Dermis blood vessel endothelial cell (primary cell): ENCODE measurements around the gene RAB9B. TPM values are rescaled to one million over a fixed set of nuclear protein-coding genes. Genes with fewer than 3 reads are reported as not detected.
"Not testable (repeated sequence)": the region's sequence is repeated elsewhere in the genome, so short reads cannot be mapped to it uniquely, and the experiment has no call there.

Experiments
- DNase-seq: peaks from one replicate; pipeline ENCODE4 v3.0.0; 2010
- total RNA-seq: library from RNA; depleted of rRNA; stranded (reverse); fragments of >200 nt; gene quantifications from 2 replicates; pipeline ENCODE4 v1.2.3, GENCODE V29; 2014

Gene RAB9B
- 0.56 and 0.68 TPM in 2 replicates for total RNA-seq

GRCh38 chrX:103831803-103832544 is at the start of gene RAB9B:
RAB9B (minus strand) TSS chrX:103832257; CDS start chrX:103825784, 6,473 bp downstream.
- peak; percentile 11 for DNase-seq

GRCh38 chrX:103879339-103879738 is 47.3 kb upstream of the RAB9B start:
- no peak for DNase-seq

GRCh38 chrX:103878466-103879122 is 46.5 kb upstream of the RAB9B start:
- DNase-seq, result peak; percentile 20

- no peak for DNase-seq
Observed at GRCh38 chrX:103877571-103877970, 45.5 kb upstream of the RAB9B start.

- DNase-seq, result no peak
Observed at GRCh38 chrX:103864886-103865534, 33.0 kb upstream of the RAB9B start.

GRCh38 chrX:103864149-103864548 is 32.1 kb upstream of the RAB9B start:
- no peak for DNase-seq

GRCh38 chrX:103861200-103861599 is 29.1 kb upstream of the RAB9B start:
- DNase-seq, result no peak

- DNase-seq, result no peak
Observed at GRCh38 chrX:103849558-103849957, 17.5 kb upstream of the RAB9B start.

- no peak for DNase-seq
Observed at GRCh38 chrX:103847174-103847870, 15.3 kb upstream of the RAB9B start.

GRCh38 chrX:103846386-103846785 is 14.3 kb upstream of the RAB9B start:
- no peak for DNase-seq

GRCh38 chrX:103845165-103845653 is 13.2 kb upstream of the RAB9B start:
- peak; percentile 69 for DNase-seq

GRCh38 chrX:103839404-103839803 is 7.3 kb upstream of the RAB9B start:
- no peak for DNase-seq

GRCh38 chrX:103831342-103831802 is 685 bp downstream of the RAB9B start:
- DNase-seq, result peak; percentile 45

- no peak for DNase-seq
Observed at GRCh38 chrX:103830848-103831247, 1.2 kb downstream of the RAB9B start.

- no peak for DNase-seq
Observed at GRCh38 chrX:103828529-103828928, 3.5 kb downstream of the RAB9B start.

GRCh38 chrX:103825881-103826280 is 6.2 kb downstream of the RAB9B start:
- no peak for DNase-seq

- DNase-seq, result no peak
Observed at GRCh38 chrX:103823591-103823990, 8.5 kb downstream of the RAB9B start.

- DNase-seq, result not testable (repeated sequence)
Observed at GRCh38 chrX:103820802-103821201, 11.3 kb downstream of the RAB9B start.

- DNase-seq, result no peak
Observed at GRCh38 chrX:103818842-103819619, 13.0 kb downstream of the RAB9B start.

GRCh38 chrX:103817502-103817901 is 14.6 kb downstream of the RAB9B start:
- peak; percentile 62 for DNase-seq

GRCh38 chrX:103817101-103817500 is 15.0 kb downstream of the RAB9B start:
- DNase-seq, result not testable (repeated sequence)

GRCh38 chrX:103811858-103812257 is 20.2 kb downstream of the RAB9B start:
- no peak for DNase-seq
